Sigmoid colon (tissue), 3 donors: ENCODE results near the gene TMEM144.

ENCODE experiments used
- POLR2A ChIP-seq, 2 donors: fragments of 450-650 bp; IDR thresholded peaks; one replicate each; pipeline ENCODE4 v1.6.1; 2016; ENCODE audit warnings: antibody characterized with exemption in 2 of 2, mild to moderate bottlenecking in 2 of 2, moderate library complexity in 2 of 2
- TF ChIP-seq, protein P1 (sequence below), 4 experiments: fragments of 450-650 bp in 3 of 4; fragments of 200-600 bp in 1 of 4; IDR thresholded peaks; one replicate each; pipeline ENCODE4 v1.5.1; 2016 to 2019; ENCODE audit warnings: antibody characterized with exemption in 4 of 4, mild to moderate bottlenecking in 3 of 4, moderate library complexity in 2 of 4

GRCh38 chr4:158291334-158292055, 81.2 kb downstream of the TMEM144 start:
- TF ChIP-seq, protein P1, sequence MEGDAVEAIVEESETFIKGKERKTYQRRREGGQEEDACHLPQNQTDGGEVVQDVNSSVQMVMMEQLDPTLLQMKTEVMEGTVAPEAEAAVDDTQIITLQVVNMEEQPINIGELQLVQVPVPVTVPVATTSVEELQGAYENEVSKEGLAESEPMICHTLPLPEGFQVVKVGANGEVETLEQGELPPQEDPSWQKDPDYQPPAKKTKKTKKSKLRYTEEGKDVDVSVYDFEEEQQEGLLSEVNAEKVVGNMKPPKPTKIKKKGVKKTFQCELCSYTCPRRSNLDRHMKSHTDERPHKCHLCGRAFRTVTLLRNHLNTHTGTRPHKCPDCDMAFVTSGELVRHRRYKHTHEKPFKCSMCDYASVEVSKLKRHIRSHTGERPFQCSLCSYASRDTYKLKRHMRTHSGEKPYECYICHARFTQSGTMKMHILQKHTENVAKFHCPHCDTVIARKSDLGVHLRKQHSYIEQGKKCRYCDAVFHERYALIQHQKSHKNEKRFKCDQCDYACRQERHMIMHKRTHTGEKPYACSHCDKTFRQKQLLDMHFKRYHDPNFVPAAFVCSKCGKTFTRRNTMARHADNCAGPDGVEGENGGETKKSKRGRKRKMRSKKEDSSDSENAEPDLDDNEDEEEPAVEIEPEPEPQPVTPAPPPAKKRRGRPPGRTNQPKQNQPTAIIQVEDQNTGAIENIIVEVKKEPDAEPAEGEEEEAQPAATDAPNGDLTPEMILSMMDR (IDR thresholded peaks at IDR 0.05), result no peak
- no peak for TF ChIP-seq POLR2A (IDR thresholded peaks at IDR 0.05)
